Measurements from ENCODE around the gene SLC30A3.

GRCh38 chr2:27241761-27242613 lies 20.9 kb downstream of the SLC30A3 start:
- TF ChIP-seq EZH2 (IDR thresholded peaks at IDR 0.05; ENCODE audit: borderline replicate concordance, low read depth, low read length, poor library complexity, severe bottlenecking) (no peak), CTCF (conservative IDR thresholded peaks at IDR 0.05; ENCODE audit: low read depth, low read length) (no peak)

All from A673 (cell line).